ENCODE data around the gene PJA2. TPM values are rescaled to one million over a fixed set of nuclear protein-coding genes. Genes with fewer than 3 reads are reported as not detected.

Gene PJA2
- total and polyA plus RNA-seq, 2 donors (not counting 3 experiments of a cell fraction or from before 2014, with no cell fraction given): 24.4 to 64.9 TPM

- CTCF ChIA-PET: interaction anchor here (0.9 to 1.9 kb wide), 4 partner anchors 10 to 813 kb away, joined by 3 to 6 read pairs (median 4); no protein-coding TSS in a partner anchor
- Histone ChIP-seq H3K4me2 (ENCODE audit: insufficient read depth, low read length) (peak overlapping the region; percentile 44), H3K4me1 (ENCODE audit: control insufficient read depth, extremely low read depth, insufficient read depth, low read length) (peaks cover 21% of the 10 kb centered on the region), H3K9me1 (replicated peaks; ENCODE audit: control insufficient read depth, extremely low read depth, insufficient read depth, low read length) (no peaks in the 10 kb centered on the region), H3K79me2 (ENCODE audit: control insufficient read depth, insufficient read depth, low read length) (no peaks in the 10 kb centered on the region), H3K9me3 (replicated peaks; ENCODE audit: control insufficient read depth, insufficient read depth, low read length) (no peaks in the 10 kb centered on the region), H4K20me1 (replicated peaks; ENCODE audit: control insufficient read depth, extremely low read depth, insufficient read depth, low read length) (no peaks in the 10 kb centered on the region), H3K27ac (ENCODE audit: insufficient read depth, low read depth, low read length) (peak overlapping the region; percentile 76), H3K4me3 (replicated peaks in 1 of 3; ENCODE audit: insufficient read depth in 1 of 3, low read depth in 1 of 3, low read length in 3 of 3) (no peak overlapping the region), H2AFZ (ENCODE audit: low read depth, low read length) (no peak overlapping the region), H3K9ac (replicated peaks; ENCODE audit: extremely low read depth, insufficient read depth, low read length) (peak overlapping the region; percentile 47), H3K27me3 (ENCODE audit: control insufficient read depth in 2 of 2, insufficient read depth in 2 of 2, low read length in 2 of 2) (no peaks in the 10 kb centered on the region), H3K36me3 (ENCODE audit: control insufficient read depth in 2 of 2, extremely low read depth in 1 of 2, insufficient read depth in 2 of 2, low read length in 2 of 2) (no peaks in the 10 kb centered on the region)
- BruUV-seq (replicated peaks): no TSS peak
- intact Hi-C loops (cut with micrococcal nuclease): loop anchor here (1.0 kb wide), 2 partner anchors 45 to 350 kb away; no protein-coding TSS in a partner anchor
- DNase-seq (ENCODE audit: low read depth, low spot score) (peak; percentile 98), FAIRE-seq (peak; percentile 98)
- POLR2A ChIA-PET: no interaction called here
- TF ChIP-seq MAX (IDR thresholded peaks at IDR 0.05; ENCODE audit: insufficient read depth, insufficient read length) (no peak), JUN (IDR thresholded peaks at IDR 0.05; ENCODE audit: borderline replicate concordance, insufficient read depth, insufficient read length, low read depth) (peak; percentile 88), POLR2AphosphoS5 (IDR thresholded peaks at IDR 0.05; ENCODE audit: insufficient read depth, low read depth, low read length) (peak; percentile 75), FOS (IDR thresholded peaks at IDR 0.05; ENCODE audit: borderline replicate concordance, insufficient read depth, low read length) (peak; percentile 92), POLR2A (IDR thresholded peaks at IDR 0.05; ENCODE audit: low read depth, low read length) (no peak), EZH2 (IDR thresholded peaks at IDR 0.05; ENCODE audit: borderline replicate concordance, low read depth, low read length, severe bottlenecking) (no peak), GATA2 (IDR thresholded peaks at IDR 0.05; ENCODE audit: insufficient read depth, insufficient read length, low read depth, low read length) (peak; percentile 5), MYC (IDR thresholded peaks at IDR 0.05; ENCODE audit: low read depth, low read length) (no peak)
- dilution Hi-C loops (cut with MboI; ENCODE audit: extremely low pct_ligation_motif_present, low sequenced_read_pairs): no loop called here
Measured at GRCh38 chr5:109455598-109456096, 45.9 kb upstream of the PJA2 start.

Measured in endothelial cell of umbilical vein (primary cell).